NCI-H460 (cell line): ENCODE measurements around the gene MTUS2. TPM values are rescaled to one million over a fixed set of nuclear protein-coding genes. Genes with fewer than 3 reads are reported as not detected.
"Not testable (repeated sequence)": the region's sequence is repeated elsewhere in the genome, so short reads cannot be mapped to it uniquely, and the experiment has no call there.

Source experiments
- DNase-seq: peaks from one replicate; pipeline ENCODE4 v3.0.0-alpha.2; 2016; ENCODE audit warnings: low read depth; ENCODE audit errors: extremely low read depth
- total RNA-seq: library from RNA; depleted of rRNA; stranded (reverse); fragments of >200 nt; shearing (Covaris generic); gene quantifications from 2 replicates; pipeline ENCODE4 v1.2.3, GENCODE V29; 2014

The MTUS2 gene
- total RNA-seq, 1 experiment from 2014 or later: not detected

DNA sequence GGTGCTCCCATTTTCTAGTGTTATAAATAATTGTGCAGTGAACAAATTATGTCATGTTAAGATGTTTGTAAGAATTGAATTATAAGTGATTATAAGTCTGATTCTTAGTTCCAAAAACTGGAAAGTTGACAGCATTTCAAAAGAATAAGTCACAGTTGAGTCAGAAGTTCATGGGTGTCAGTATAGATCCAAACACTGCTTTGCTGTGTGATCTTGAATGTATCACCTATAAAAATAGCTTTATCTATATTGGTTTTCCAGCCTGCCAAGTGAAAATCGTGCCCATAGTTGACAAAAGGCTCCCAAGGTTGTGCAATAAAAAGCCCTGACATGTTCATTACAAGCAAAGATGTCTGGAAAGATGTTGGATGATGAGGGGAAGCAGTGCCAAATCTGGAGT lies 336.0 kb downstream of the MTUS2 start:
- no peak for DNase-seq

DNA sequence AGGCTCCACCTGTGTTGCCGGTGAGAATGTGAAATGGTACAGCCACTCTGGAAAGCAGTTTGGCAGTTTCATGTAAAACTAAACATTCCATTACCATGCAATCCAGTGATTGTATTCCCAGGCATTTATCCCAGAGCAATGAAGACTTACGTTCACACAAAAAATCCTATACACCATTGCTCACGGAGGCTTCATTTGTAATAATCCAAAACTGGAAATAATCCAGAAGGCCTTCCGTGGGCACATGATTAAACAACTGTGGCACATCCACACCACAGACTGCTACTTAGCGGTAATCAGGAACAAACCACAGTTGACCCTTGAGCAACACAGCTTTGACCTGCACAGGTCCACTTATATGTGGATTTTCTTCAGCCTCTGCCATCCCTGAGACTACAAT lies 339.7 kb downstream of the MTUS2 start:
- DNase-seq: no peak

DNA sequence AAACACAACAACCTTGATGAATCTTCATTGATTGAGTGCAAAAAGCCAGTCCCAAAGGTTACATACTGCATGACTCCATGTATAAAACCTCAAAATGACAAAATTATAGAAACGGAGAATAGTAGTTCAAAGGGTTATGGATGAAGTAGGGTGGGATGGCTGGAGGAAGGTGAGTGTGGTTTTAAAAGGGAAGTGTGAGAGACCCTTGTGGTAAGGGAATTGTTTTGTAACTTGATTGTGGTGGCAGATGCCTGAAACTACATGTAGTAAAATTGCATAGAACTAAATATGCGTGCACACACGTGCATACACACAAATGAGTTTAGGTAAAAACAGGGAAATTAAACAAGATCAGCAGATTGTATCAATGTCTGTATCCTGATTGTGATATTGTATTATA lies 340.7 kb downstream of the MTUS2 start:
- DNase-seq: no peak

DNA sequence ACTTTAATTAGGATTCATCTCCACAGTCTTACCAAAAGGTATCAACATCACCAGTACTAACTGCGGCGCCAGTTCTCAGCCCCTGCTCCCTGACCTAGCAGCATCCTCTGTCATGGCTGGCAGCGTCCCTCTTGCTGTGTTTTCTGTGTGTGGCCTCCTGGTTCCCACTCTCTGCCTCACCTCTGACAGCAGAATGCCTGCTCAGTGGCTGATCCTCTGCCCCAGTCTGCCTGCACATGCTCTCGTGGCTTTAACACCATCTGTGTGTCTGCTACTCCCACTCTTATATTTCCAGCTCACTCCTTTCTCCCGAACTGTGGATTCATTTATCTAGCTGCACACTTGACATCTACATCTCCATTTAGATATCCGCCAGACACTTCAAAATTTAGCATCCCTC lies 341.5 kb downstream of the MTUS2 start:
- no peak for DNase-seq

DNA sequence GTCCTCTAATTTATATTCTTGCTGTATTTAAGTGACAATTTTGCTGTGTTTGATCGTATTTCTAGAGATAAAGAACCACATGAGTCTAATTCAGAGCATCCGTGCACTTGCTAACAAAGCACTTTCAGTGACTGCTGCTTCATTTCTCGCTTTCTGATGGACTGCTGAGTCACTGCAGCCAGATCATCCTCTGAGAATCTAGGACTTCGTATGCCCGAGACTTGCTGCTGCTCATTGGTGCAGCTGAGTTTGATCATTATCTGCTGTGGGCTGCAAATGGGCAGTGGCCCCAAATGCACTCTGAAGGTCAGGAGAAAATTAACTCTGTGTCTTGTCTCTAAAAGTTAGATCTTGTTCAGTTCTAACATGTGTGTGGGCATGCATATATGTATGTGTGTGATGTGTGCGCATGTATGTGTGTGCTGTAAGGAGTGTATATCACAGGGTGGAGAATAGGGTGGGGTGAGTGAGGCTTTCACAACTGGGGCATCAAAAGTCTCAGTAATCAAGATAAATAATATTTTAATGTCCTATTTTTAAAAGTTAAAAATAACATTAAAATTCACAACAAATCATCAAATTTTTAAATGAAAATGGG lies 342.6 kb downstream of the MTUS2 start:
- DNase-seq: peak; percentile 69

DNA sequence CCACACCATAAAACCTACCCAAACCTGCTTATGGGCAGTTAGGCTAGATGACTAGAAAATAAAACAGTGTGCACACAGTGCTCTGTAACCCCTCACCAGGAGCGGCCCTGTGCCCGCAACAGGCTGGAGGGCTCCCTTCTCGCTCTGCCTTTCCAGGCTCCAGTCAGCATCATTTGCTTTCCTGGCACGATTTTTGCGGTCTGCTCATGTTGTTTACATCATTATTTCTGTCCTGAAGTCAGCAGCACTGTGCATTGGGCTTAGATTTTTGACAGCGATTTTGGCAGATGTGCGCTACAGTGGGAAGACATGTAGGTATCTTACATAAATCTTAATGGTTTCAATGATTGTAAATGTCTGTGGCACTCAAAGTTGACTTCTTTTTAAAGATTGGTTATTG lies 344.0 kb downstream of the MTUS2 start:
- DNase-seq: no peak

DNA sequence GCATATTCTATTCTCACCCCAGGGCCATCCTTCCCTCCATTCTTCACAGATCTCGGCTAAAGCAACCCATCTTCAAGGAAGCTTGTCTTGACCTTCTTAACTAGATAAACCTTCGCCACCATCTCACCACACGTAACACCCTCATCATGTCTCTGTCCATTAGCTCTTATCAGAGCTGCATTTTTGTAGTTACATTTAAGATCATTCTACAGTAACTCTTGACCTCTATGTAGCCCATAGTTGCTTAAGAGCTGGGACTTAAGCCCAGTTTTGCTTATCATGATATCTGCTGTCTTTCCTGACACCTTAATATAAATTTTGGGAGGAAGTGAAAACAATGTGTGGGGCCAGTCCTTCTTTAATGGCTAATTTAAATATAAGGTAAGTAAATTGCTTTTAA lies 345.1 kb downstream of the MTUS2 start:
- no peak for DNase-seq

DNA sequence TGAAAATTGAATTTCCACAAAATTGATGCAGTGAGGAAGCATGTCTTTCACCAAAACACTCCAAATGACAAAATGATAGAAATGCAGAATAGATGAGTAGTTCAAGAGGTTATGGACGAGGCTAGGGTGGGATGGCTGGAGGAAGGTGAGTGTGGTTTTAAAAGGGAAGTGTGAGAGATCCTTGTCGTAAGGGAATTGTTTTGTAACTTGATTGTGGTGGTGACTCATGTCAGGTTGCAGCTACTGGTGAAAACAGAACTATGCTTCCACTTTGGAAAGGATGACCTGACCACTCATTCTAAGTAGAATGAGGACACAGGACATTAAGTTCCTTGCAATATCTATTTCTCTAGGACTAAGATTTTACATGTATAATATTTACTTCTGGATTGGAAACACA lies 345.7 kb downstream of the MTUS2 start:
- DNase-seq: no peak

DNA sequence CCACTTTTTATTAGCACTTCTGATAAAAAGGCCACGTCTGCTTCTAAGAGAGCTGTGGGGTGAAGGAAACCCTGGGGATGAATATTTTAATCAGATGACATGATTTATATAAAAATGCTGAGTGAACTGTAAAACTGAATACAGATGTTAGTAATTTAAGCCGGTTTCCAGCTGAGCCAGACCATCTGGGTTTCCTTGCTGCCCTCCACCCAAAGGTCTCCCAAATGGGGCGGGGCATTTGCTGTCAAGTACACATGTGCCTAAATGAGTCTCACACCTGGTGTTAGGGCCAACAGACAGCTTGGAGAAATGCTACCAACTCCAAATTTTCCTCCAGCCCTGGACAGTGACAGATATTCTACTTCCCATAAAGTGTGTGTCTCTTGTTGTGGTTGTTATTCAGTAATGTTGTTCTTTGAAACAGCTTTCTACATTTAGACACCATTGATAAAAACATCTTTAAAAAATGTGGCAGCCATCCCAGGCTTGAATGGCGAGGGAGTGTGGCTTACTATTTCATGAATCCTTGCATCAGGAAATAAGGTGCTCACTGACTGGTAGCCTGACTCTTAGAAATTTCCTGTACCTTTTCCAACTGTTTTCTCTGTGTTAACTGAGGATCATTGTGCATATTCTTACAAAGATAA lies 350.4 kb downstream of the MTUS2 start:
- no peak for DNase-seq

DNA sequence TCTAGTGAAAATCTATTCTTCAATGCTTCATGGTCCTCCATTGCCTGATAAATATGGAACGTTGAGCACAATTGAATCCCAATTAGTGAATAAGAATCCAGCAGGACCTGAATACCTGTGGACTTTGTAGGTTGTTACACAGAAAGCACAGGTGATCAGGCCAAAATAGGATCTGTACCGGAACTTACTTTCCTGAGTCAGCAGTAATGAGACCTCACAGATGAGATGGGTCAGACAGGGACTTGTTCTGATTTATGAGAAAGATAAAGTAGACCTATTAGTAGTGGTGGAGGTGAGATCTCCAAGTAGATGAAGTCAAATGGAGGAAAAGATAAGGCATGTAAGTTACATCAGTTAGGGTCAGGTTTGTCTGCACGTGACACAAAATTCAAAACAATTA lies 351.1 kb downstream of the MTUS2 start:
- DNase-seq: no peak

DNA sequence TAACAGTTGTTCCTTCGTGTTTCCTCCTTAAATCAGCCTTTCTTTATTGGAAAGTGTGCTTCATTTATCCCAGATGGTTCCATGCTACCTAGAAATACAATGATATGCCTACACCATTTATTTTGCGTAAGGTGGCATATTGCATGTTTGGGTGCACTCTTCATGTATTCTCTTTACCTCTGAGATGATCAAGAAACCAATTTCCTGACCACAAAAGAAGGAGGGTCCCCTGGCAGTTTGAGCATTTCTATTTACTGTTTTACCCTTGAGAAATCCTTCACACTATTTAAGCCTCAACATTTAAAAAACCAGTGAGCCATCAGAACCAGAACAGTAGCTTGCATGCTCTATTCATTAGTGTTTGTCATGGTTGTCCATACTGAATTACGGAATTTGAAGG lies 354.0 kb downstream of the MTUS2 start:
- no peak for DNase-seq

DNA sequence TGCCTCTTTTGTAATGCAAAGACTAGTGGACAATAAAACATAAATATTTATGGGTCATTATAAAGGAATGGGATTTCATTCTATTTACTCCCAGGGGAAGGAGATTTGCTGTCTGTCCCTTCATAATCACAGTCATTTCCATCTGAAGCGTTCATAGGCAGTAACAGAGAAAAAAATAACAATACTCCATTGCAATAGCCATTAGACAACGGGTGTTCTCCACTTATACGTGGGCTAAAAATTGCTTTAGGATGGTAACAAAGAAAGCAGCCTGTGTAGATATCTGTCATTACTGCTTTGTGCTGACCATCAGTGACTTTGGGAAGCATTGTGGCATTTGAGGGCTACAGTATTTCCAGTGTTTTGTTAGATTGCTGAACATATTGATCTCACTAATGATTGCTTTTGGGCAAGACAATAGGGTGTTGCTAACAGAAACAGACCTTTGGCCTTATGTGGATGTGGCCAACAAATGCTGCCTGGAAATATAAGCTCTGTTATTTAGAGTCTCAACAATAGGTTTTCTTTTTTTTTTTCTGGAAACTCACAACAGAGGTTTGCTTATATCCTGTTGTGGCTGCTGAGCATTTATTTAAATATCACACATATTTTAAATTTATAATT lies 355.2 kb downstream of the MTUS2 start:
- DNase-seq: no peak

DNA sequence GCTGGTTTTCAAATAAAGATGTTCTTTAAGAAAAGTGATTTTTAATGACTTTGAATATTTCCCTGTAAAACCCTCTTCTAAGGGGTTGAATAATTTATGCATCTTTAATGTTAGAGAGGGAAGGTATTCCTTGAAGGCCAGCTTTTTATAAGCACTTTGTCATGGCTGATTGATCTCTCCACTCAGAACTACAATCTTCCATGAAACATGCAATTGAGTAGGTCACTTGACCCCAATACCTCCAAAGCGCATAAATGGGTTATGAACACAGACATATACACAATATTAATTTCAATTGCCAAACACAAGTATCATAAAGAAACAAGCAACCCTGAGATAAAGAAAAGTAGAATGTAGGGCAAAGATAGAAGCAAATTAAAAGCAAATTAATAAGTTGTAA lies 359.9 kb downstream of the MTUS2 start:
- DNase-seq: no peak

DNA sequence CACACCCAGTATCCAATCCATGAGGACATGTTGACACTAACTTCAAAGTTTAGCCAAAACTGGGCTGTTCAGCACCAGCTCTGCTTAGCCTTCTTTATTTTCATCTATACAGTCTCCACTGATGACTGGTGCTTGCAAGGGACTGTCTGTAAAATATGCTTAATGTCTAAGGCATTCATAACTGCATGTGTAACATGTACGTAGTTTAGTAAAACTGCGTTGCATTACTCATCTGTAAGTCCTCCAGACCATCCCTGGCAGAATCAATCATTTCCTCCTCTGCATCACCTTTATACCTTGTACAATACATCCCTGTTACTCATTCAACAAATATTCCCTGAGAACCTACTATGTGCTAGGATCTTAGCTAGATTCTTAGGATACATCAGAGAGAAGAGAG lies 362.1 kb downstream of the MTUS2 start:
- DNase-seq: no peak

DNA sequence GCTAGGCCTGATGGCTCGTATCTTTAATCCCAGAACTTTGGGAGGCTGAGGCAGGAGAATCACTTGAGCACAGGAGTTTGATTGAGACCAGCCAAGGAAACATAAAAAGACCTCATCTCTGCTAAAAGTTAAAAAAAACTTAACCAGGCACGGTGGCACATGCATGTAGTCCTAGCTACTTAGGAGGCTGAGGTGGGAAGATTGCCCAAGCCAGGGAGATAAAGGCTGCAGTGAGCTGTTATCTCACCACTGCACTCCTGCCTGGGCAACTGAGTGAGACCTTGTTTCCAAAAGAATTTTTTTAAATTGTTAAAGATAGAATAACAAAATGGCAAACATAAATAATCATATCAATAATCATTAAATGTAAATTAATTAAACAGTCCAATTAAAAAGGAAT lies 365.8 kb downstream of the MTUS2 start:
- no peak for DNase-seq

DNA sequence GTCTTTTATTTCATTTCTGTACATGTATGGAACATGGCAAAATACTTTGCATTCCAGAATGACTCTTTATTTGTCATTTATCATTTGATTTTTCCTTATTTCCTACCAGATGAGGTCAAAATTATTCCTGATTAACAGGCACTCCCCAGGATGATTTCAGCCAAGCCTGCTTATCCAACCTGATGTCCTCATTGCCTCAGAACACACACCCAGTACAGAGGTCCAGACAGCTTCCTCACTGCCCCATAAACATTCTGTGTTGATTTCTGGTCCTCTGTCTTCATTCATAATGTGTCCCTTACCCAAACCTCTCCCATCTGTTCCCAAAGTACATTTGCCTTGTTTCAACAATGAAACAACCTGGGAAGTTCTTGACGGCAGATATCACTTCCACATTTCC lies 367.4 kb downstream of the MTUS2 start:
- DNase-seq: no peak

DNA sequence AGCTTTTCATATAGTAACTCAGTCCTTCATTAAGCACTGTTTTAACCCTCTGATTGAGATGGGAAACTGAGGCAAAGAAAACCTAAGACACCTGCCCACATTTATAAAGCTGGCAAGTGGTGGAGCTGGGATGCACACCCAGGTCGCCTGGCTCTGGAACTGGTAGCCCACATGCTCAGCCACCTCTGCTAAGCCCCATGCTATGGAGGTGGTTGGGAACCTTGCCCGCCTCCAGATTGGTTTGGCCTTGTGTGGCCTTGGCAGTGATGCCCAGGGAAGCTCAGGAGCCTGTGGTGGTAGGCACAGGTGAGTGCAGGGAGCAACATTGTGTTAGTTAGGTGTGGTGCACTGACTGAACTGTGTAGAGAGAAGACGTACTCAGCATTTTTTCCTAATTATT lies 370.2 kb downstream of the MTUS2 start:
- no peak for DNase-seq

DNA sequence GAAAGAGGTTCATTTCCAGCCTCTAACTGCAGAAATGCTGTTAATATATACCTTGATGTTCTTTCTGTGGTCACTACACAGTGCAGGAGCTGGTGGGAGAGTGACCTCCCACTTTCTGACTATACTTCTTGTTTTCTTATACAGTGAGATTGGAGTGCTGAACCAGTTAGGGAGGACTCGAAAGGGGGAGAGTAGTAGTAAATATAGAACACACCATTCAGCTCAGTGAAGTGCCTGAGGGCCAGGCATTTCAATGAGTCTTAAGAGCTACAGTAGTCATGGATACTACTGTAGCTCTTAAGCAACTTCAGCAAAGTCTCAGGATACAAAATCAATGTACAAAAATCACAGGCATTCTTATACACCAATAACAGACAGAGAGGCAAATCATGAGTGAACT lies 372.9 kb downstream of the MTUS2 start:
- DNase-seq: no peak

DNA sequence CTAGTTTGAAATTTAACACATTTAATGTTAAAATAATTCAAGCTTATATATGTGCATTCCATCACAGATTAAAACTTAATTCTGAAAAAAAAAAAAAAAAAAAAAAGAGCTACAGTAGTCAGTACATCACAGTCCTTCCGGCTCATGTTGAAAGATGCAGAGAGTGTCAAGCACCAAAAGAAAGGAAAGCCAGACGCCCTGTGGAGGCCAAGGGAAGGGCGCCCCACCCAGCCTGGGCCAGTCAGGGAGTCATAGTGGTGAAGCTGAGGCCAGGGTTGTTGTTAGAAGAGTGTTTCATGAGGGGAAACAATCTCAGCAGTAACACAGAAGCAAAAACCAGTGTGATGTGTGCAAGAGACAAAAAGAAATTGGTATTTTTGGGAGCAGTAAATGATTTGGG lies 375.3 kb downstream of the MTUS2 start:
- no peak for DNase-seq

DNA sequence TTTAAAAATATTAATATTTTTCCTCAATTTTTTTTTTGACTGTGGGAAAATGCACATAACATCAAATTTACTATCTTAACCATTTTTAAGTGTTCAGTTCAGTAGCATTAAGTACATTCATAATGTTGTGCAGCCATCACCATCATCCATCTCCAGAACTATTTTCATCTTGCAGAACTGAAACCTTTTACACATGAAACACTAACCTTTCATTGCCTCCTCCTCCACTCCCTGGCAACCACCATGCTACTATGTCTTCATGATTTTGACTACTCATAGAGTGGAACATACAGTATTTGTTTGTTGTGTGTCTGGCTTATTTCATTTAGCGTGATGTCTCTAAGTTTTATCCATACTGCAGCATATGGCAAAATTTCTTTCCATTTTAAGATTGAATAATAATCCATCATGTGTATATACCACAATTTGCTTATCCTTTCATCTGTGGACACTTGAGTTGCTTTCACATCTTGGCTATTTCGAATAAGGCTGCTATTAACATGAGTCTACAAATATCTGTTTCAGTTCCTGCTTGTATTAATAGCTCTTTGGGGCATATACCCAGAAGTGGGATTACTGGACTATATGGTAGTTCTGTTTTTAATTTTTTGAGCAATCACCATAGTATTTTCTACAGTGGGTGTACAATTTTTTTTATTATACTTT lies 376.4 kb downstream of the MTUS2 start:
- DNase-seq: no peak

DNA sequence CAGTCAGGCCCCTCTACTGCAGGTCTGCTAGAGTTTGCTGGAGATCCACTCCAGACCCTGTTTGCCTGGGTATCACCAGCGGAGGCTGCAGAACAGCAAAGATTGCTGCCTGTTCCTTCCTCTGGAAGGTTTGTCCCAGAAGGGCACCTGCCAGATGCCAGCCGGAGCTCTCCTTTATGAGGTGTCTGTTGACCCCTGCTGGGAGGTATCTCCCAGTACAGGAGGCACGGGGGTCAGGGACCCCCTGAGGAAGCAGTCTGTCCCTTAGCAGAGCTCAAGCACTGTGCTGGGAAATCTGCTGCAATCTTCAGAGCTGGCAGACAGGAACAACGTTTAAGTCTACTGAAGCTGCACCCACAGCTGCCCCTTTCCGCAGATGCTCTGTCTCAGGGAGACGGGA lies 382.6 kb downstream of the MTUS2 start:
- not testable (repeated sequence) for DNase-seq

DNA sequence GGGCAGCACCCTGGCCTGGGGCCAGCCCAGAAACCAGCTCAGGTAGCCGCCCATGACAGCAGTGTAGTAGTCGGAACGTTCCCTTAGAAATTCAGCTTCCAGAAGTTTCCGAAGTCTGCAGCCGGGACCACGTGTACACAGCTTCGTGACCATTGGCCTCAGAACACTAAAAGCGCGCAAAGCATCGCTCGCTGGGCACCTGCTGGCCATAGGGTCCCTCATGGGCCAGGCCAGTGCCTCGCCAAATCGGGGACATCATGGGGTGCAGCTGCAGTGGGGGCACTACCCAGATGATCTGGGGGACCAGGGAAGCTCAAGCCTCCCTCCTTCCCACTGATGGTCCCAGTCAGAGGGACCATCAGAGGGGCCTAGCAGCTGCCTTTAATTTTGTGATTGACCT lies 384.5 kb downstream of the MTUS2 start:
- no peak for DNase-seq
